GM11168 (cell line): ENCODE measurements around the gene IGFBP3.
"Not testable (repeated sequence)": the region's sequence is repeated elsewhere in the genome, so short reads cannot be mapped to it uniquely, and the experiment has no call there.

Experiments
- in situ Hi-C: fragments of 300-500 bp; cut with MboI; formaldehyde crosslinking; loops from one replicate; pipeline ENCODE4 v1.12.0; 2022; ENCODE audit warnings: low sequenced_read_pairs; ENCODE audit not compliant: unreplicated experiment

IGFBP3 gene

DNA sequence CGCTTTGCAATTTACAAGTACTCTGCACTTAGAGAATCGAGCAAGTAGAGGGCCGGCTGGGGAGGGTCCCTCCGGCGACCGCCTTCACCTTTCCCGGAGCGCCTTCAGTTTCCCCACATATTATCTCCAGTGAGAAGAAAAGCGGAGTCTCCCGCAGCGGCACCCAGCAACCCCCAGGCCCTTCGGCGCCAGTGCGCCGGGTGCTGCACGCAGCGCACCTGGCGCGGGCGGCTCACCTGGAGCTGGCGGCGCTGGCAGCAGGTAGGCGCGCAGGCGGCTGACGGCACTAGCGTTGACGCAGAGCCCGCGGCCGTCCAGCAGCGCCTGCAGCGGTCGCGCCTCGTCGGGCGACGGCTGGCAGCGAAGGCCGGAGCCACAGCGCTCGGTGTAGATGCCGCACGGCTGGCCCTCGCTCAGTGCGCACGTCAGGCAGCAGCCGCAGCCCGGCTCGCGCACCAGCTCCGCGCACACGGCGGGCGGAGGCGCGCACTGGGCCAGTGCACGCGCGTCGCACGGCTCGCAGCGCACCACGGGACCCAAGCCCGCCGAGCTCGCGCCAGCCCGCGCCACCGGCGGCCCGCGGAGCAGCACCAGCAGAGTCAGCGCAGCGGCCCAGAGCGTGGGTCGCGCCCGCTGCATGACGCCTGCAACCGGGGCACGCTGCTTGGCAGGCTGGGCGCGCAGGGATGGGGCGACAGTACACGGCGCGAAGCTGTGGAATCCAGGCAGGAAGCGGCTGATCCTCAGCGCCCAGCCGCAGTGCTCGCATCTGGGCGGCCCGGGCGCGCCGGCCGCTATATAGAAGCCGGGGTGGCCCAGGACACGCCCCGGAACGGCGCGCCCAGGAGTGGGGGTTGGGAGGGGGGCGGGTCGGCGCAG is at the start of gene IGFBP3:
Gene IGFBP3 (minus strand): TSS at position 771 of the 879 bp plus-strand sequence. CDS start 132 bp downstream, at position 639.
- in situ Hi-C loops, result loop anchor here (10.0 kb wide), 1 partner anchor 444 kb away; no protein-coding TSS in a partner anchor

- in situ Hi-C loops, result no loop called here
These were observed 49.4 kb upstream of the IGFBP3 start for GRCh38 chr7:45970454-45970853.

DNA sequence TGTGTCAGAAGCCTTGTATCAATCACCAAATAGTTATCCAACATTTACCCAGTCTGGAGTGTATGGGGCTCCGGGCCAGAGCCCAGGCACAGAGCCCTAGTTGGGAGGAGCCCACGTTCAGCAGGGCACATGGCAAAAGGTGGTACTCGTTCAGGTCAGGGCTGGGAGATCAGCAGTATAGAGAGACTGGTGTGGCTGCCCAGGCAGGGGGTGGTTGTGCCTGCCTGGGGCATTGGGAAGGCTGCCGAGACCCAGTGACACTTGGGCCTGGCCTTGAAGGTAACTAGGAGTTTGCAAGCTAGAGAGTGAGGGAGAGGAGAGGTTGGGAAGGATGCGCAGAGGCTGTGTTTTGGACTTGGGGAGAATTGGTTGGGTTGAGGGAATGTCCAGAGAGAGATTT is 48.9 kb upstream of the IGFBP3 start:
- in situ Hi-C loops, result no loop called here

DNA sequence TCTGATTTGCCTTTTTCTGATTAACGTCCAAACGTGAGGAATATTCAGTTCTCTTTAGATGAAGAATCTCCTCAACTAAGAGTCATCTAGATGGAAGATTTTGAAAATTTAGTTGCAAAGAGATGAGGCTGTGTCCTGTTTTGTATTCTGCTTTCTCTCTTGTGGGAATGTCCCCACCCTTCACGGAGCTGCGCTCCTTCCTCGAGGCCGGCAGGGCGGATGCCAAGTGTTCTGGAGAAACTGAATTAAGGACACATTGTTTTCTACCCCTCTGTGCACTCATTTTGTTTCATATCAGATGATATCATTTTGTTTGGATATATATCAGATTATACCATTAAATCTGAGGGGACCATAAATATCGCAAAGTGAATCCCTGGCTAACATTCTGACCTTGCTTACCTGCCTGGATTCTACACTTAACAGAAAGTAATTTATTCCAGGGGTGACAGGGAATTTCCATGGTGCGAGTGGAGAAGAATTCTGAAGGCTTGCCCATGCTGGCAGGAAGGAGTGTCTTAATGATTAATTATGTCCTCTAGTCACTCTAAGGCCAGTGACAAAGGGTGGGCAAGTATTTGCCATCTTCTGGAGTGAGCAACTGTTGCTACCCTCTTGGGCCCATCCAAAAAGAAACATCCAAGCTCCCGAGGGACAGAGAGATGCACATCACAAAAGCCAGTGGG is 47.9 kb upstream of the IGFBP3 start:
- in situ Hi-C loops, result no loop called here

- in situ Hi-C loops, result no loop called here
These were observed 47.2 kb upstream of the IGFBP3 start for GRCh38 chr7:45968312-45968711.

DNA sequence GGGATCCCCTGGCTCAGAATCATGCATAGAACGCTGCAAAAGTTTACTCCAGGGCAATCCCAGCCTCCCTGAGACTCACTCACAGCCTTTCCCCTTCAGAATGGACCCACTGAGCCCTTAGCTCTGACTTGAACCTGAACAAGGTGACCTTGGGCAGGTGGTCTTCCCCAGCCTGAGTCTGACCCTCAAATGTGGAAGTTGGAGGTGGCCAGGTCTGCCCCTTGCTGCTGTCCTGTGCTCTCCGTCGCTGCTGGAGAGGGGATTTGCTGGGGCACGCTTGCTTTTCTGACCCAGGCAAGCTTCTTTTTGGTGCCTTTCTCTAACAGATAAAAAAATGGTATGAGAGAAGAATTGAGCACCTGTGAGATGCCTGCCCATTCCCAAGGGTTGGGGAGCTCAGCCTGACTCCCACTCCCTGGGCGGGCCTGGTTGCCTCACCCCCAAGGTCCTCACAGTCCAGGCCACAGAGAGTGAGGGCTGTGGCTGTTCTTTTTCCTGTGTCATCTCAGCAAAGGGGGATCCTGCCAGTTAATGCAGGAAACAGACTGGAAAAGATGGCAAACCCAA is 46.6 kb upstream of the IGFBP3 start:
- in situ Hi-C loops, result no loop called here

- in situ Hi-C loops, result no loop called here
These were observed 41.8 kb upstream of the IGFBP3 start for GRCh38 chr7:45962861-45963260.

DNA sequence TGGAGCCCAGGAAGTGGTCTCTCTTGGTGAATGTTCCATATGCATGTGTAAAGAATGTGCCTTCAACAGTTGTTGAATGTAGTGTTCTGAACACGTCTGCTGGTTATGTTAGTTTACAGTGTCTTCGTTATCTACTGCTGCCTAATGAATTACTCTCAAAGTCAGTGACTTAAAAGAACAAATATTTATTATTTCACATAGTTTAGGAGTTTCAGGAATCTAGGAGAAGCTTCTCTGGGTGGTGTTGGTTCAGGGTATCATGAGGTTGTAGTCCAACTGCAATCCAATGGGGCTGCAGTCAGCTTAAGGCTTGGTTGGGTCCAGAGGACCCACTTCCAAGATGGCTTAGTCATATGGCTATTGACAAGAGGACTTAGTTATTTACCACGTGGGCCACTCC is 36.6 kb upstream of the IGFBP3 start:
- in situ Hi-C loops, result no loop called here

DNA sequence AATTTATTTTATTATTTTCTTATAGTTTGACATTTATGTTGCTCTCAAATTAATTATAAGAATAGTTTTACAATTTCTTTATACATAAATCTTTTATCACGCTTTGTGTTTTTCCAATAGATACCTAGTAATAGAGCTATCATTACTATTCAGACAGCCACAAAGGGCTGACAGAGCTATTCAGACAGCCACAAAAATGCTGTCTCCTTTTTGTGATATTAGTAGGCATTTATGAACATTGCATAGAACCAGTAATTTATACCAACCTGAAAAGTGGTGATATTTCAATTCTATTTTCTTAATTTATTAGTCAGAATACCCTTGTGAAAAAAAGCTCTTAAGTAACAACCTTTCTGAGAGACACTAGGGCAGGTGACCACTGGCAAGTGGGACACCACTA is 34.2 kb upstream of the IGFBP3 start:
- in situ Hi-C loops, result no loop called here

DNA sequence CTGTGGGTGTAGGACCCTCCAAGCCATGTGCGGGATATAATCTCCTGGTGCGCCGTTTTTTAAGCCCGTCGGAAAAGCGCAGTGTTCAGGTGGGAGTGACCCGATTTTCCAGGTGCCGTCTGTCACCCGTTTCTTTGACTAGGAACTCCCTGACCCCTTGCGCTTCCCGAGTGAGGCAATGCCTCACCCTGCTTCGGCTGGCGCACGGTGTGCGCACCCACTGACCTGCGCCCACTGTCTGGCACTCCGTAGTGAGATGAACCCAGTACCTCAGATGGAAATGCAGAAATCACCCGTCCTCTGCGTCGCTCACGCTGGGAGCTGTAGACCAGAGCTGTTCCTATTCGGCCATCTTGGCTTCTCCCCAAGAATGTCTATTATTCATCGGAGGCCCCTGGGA is 32.0 kb upstream of the IGFBP3 start:
- in situ Hi-C loops, result not testable (repeated sequence)

DNA sequence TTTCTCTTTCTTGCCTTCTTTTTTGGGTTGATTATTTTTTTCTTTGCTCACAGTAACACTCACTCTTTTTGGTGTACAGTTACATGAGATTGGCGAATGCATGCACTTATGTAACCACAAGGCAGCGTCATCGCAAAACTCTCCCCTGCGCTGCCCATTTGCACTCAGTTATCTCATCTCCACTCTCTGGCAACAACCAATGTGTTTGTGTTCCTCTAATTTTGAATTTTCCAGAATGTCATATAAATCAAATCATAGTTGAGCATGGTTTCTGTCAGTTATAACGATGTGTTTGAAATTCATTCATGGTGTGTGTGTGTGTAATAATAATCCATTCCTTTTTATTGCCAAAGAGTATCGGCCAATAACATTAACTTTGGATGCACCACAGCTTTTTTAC is 23.0 kb upstream of the IGFBP3 start:
- in situ Hi-C loops, result no loop called here

DNA sequence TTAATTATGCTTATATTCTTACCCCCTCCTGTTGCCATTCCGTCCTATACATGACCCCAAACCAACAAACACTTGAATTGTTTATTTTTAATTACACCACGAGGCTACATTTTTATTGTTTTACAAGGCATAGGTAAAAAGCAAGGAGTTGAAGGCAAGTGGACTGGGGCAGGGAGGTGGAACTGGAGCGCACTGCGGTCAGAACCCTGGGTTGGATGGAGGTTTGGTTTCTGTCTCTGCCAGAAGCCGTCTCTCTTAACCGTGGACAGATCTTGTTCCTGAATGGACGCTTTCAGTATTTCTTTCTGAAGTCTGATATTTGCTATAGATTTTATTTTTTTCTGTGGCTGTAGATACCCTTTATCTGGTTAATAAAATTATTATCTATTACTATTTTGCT is 19.9 kb upstream of the IGFBP3 start:
- in situ Hi-C loops, result no loop called here

- in situ Hi-C loops, result not testable (repeated sequence)
These were observed 19.2 kb upstream of the IGFBP3 start for GRCh38 chr7:45940237-45940781.

GRCh38 chr7:45939574-45939973 is 18.5 kb upstream of the IGFBP3 start:
- in situ Hi-C loops, result no loop called here

- in situ Hi-C loops, result no loop called here
These were observed 17.7 kb upstream of the IGFBP3 start for GRCh38 chr7:45938626-45939302.

DNA sequence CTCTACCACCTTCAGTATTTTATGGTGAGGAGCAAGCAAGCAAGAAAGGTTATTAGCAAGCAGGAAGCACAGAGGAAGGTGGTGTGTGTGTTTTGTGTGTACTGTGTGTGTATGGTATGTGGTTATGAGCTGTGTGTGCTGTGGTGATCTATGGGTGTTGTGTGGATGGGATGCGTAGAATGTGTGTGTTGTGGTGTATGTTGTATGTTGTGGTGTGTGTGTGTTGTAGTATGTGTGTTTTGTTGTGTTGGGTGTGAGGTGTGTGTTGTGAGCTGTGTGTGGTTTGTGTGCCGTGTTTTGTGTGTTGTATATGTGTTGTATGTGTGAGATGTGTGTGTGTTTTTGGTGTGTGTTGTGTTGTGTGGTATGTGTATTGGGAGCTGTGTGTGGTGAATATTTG is 16.8 kb upstream of the IGFBP3 start:
- in situ Hi-C loops, result no loop called here

DNA sequence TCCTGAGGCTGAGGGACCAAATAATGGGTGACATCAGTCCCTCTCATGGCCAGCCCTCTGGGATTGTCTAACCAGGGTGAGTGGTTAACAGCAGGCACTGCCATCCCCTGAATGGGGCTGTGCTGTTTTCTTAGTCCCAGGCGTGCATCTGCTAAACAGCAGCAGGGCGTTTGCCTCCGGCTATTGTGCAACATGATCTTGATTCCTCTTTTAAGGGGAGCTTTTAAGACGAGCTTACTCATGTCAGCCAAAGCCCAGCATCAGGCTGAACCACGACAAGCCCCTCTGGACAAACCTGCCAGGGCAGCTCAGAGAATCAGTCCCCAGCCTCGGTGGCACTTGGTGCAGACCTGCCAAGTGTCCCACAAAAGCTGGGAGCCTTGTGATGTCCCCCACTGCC is 16.2 kb upstream of the IGFBP3 start:
- in situ Hi-C loops, result no loop called here

GRCh38 chr7:45930967-45931366 is 9.9 kb upstream of the IGFBP3 start:
- in situ Hi-C loops, result no loop called here

- in situ Hi-C loops, result loop anchor here (10.0 kb wide), 1 partner anchor 437 kb away; no protein-coding TSS in a partner anchor
These were observed 6.6 kb upstream of the IGFBP3 start for GRCh38 chr7:45927721-45928120.

- in situ Hi-C loops, result loop anchor here (10.0 kb wide), 1 partner anchor 441 kb away; no protein-coding TSS in a partner anchor
These were observed 3.2 kb upstream of the IGFBP3 start for GRCh38 chr7:45924283-45924682.
